HS-5 (cell line): ENCODE data around the gene AGAP5.
"Not testable (repeated sequence)": the region's sequence is repeated elsewhere in the genome, so short reads cannot be mapped to it uniquely, and the experiment has no call there.

Source experiments
- DNase-seq: peaks from one replicate; pipeline ENCODE4 v3.0.0-alpha.2; 2012; ENCODE audit warnings: low read depth

The AGAP5 gene

GRCh38 chr10:73714483-73714882 is 16.6 kb upstream of the AGAP5 start:
- DNase-seq, result not testable (repeated sequence)

DNA sequence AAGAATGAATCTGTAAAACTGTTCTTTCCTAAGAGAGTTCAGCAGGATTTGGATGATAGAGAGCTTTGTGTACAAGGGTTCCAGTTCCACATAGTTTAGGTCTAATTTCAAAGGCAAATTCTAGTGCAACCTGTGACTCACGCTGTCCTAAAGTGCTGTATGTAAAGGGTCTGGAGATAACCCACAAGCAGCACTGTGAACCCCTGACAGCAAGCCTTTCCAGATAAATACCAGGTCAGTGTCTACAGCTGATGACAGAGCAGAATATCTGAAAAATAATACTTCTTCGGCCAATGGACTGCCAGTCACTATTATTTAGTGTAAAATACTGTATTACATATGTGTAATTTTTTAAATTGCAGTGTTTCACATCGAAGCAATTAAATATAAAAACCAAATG is 16.0 kb upstream of the AGAP5 start:
- not testable (repeated sequence) for DNase-seq

DNA sequence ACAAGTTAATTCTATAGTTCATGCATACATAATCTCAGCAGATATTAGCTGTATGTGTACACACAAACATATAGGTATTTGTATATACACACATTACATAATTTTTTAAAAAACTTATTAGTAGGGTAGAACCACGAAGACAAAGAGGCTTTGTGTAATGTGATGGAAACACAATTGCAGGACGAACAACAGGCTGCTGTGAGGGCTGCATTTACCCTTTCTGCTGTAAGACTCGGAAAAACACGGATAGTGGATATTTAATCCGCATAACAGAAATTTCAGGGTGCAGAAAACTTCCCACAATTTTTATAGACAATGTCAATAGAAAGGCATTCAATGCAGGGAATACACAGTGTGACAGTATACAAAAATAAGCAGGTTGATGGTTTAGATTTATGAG is 13.8 kb upstream of the AGAP5 start:
- not testable (repeated sequence) for DNase-seq

GRCh38 chr10:73708122-73708521 is 10.2 kb upstream of the AGAP5 start:
- not testable (repeated sequence) for DNase-seq

DNA sequence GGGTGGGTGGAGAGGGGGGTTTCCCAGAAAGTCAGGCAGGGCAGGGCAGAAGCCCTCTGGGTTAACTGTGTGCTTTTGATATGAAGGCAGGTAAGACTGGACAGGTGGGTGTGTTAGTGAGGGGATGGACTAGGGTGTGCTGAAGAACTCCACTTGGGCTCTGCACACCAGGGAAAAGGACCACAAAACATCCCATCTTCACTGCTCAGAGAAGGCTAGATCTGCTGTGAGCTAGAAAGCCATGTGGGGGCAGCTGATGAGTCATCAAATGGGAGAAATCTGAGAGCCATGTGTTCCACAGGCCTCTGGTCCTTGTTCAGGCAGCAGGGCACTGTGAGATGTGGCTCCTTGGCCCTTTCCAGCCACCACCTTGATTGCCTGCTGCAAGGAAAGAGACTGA is 9.7 kb upstream of the AGAP5 start:
- not testable (repeated sequence) for DNase-seq

- not testable (repeated sequence) for DNase-seq
Measured at GRCh38 chr10:73706488-73706887, 8.6 kb upstream of the AGAP5 start.

DNA sequence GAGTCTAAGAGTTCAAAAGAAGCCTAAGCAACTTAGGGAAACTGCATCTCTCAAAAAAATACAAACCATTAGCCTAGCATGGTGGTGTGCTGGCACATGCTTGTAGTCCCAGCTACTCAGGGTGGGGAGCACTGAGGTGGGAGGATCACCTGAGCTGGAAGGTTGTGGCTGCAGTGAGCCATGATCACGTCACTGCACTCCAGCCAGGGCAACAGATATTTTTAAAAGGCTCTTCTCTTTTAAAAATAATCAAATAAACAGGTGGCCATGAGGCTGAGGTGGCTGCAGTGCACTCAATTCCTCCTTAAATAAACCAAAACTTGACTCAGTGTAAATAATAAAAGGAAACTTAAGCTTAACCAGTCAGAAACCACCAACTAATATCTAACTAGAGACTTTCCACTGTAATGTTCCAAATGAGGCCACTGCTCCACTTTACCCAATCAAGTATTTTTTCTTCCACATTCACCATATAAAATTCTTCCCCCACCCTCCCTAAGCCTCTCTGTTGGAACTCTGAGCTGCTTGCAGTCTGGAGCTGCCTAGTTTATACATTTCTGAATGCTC is 7.7 kb upstream of the AGAP5 start:
- not testable (repeated sequence) for DNase-seq

DNA sequence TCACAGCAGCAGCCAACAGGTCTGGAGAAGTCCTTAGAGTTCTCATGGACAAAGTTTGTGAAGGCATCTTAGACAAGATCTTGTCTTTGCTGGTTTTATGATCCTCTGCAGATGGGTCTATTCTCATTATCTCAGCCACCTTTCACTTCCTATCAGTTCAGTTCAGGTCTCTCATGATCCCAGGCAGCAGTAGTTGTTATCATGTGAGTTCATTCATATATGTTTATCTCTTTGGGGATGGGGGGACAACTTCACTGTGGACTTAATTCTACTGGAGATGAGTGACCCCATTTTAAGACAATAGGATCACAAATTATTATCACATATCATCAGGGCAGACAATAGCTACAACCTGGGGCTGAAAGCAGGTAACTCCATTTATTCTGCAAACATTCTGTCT is 6.0 kb upstream of the AGAP5 start:
- not testable (repeated sequence) for DNase-seq

- DNase-seq, result not testable (repeated sequence)
Measured at GRCh38 chr10:73698819-73699218, 910 bp upstream of the AGAP5 start.

DNA sequence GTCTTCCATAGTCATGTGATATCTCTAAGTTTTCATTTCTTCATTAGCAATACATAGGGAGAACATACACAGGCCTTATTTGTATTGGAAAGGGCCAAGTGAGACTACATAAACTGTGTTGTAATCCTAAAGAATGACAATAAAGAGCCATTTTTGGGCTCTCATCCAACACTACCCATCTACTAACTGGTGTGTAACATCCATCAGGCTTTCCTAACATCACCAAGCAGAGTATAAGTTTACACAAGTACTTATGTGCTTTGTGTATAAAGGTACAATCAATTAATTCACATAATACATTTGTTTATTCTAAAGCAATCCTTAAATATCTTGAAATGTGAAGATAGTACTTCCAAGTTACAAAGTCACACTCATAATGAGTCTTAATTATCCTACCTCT is 2.6 kb downstream of the AGAP5 start:
- DNase-seq, result not testable (repeated sequence)

- not testable (repeated sequence) for DNase-seq
Measured at GRCh38 chr10:73690755-73691154, 7.2 kb downstream of the AGAP5 start.

DNA sequence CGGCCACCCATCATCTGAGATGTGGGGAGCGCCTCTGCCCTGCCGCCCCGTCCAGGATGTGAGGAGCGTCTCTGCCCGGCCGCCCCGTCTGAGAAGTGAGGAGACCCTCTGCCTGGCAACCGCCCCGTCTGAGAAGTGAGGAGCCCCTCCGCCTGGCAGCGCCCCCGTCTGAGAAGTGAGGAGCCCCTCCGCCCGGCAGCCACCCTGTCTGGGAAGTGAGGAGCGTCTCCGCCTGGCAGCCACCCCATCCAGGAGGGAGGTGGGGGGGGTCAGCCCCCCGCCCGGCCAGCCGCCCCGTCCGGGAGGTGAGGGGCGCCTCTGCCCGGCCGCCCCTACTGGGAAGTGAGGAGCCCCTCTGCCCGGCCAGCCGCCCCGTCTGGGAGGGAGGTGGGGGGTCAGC is 8.3 kb downstream of the AGAP5 start:
- not testable (repeated sequence) for DNase-seq

- DNase-seq, result not testable (repeated sequence)
Measured at GRCh38 chr10:73687641-73688040, 10.3 kb downstream of the AGAP5 start.

- not testable (repeated sequence) for DNase-seq
Measured at GRCh38 chr10:73674546-73674945, 23.4 kb downstream of the AGAP5 start.

- DNase-seq, result not testable (repeated sequence)
Measured at GRCh38 chr10:73668378-73668777, 29.5 kb downstream of the AGAP5 start.

DNA sequence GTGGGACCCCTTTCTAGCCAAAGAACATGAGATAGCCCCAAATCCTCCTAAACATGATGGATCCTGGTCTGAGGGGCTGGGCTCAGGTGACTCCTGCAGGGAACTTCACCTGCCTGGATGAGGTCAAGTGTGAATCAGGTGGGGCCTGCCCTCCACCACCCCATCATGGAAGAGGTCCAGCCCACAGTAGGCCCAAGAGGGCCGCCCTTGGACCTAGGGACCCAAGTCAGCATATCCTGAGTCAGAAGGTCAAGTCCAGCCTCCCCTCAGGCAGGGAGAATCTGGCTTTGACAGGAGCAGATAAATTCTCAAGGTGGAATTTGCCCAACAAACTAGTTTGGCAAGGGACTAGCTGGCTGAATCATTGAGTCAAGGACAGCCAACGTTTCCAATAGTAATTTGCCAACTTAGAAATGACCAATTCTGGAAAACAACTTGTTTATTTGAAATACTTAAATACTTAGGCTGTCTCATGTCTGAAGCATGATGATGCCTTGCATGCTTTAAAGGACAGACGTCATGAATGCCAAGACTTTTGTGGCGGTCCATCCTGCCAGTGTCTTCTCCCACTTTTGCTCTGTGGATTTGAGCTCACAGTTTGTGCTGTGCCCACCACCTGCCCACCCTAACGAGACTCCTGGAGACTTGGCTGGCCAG is 31.6 kb downstream of the AGAP5 start:
- not testable (repeated sequence) for DNase-seq

GRCh38 chr10:73665581-73665980 is 32.3 kb downstream of the AGAP5 start:
- not testable (repeated sequence) for DNase-seq

DNA sequence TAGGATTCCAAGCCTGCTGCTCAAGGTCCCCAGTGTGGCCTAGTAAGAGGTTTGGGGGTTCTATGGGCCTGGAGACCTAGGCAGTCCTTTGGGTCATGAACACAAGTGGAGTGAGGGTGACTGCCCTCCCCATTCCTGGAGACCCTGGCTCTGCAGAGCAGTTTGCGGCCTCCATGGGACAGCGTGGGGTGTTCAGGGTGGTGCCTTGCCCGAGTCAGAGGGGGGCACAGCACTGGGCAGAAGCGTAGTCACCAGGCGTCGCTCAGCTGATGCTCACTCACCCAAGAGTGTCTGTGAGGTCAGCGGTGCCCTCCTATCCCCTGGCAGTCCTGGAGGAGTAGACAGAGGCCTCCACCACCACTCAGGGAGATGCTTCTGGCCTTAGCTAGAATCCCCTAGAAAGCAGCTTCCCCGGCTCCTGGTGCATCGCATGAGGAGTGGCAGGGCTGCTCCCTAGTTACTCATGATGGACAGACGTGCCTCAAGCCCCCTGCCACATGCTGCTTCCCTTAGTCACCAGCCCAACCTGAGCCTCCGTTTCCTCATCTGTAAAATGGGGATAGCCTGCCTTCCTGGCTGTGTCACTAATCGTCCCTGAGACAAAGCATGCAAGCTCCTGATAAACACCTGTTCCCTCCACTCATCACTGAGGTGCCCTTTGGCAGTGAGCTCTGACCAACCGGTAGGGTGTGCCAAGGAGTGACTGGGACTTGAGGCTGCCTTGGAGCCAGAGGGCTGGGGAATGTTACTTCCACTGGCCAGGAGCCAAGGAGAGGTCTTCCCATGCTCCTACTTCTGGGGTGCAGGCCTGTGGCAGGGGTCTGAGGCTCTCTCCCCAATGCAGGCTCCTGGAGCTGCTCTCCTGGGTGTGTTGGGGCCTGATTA is 33.5 kb downstream of the AGAP5 start:
- DNase-seq, result not testable (repeated sequence)

DNA sequence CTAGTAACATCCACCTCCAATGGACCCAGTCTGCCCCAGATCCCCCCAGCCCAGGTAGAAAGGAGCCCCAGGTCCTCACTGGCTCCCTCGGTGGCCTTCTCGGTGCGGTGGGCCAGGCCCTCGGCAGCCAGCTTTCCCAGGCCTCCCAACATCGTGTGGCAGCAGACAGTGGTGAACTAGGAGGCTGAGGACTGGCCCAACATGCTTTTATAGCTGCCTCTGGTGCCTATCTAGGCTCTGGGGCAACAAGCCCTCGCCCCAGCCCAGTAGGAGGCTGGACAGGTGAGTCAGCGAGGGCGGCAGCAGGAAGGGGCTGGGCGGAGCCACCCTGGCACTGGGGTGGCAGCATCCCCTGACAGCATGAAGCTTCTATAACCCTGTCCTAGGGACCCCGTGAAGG is 34.3 kb downstream of the AGAP5 start:
- DNase-seq, result not testable (repeated sequence)

DNA sequence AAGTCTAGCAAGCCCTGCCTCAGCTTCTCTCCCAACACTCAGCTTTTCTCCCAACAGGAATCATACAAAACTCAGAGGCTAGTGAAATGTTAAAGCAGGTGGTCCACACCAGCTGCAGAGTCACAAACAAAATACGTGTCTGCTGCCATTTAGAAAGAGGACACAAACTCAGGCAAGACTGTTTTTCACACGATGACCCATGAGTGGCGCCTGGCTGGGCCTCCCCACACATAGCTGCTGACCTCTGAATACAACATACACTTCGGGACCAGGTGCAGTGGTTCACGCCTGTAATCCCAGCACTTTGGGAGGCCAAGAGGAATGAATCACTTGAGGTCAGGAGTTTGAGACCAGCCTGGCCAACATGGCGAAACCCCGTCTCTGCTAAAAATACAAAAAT is 35.2 kb downstream of the AGAP5 start:
- not testable (repeated sequence) for DNase-seq

DNA sequence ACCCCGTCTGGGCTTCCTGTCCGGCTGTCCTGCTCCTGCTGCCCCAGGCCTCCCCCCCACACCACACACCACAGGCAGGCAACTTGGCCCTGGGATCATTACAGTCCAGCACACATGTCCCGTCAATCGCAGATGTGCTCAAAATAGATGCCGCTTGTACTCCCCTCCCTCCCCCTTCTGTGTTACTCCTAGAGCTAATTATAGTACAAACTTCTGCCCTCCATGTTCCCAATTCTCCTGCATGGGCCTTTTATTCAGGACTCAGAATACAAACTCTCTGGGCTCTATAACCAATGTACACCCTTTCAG is 42.0 kb downstream of the AGAP5 start, which contains the start of gene SYNPO2L:
SYNPO2L (minus strand) TSS at position 40 of the 309 bp plus-strand sequence. CDS start 107 bp downstream, outside the sequence.
- no peak for DNase-seq

DNA sequence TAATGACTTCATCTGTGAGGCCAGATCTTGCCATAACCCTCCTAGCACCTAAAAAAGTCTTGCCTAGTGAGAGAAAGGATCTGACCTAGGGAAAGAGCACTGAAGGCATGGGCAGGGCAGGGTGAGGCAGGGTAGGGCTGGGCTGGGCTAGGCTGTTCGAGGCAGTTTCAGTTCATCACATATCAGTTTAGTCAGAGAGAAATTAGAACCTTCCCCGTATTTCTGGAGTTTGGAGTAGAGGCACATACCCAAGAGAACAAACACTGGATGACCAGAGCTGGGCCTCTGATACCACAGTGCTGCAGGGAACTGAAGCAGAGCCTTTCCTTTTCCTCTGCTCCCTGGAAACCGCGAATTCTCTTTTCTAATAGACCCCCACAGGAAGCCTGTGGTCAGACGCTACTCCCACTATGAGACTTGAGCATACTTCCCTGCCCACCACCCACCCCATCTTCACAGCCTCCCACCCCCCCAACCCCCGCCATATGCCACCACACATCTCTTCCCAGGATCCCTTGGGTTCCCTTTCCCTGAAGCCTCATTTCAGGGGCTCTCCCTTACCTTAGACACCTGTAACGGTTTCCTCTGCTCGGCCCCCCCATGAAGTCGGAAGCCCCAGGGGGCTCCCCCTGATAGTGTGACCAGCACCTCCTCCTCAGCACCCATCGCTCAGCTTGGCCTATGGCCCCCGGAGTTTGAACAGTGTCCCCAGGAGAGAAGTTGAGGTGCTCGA is 42.5 kb downstream of the AGAP5 start:
- no peak for DNase-seq
